ENCODE data around the gene HS2ST1. TPM values are rescaled to one million over a fixed set of nuclear protein-coding genes. Genes with fewer than 3 reads are reported as not detected.

HS2ST1 gene
- total and polyA plus RNA-seq, 9 donors: 11.5 to 31.6 (median 21.8) TPM

DNA sequence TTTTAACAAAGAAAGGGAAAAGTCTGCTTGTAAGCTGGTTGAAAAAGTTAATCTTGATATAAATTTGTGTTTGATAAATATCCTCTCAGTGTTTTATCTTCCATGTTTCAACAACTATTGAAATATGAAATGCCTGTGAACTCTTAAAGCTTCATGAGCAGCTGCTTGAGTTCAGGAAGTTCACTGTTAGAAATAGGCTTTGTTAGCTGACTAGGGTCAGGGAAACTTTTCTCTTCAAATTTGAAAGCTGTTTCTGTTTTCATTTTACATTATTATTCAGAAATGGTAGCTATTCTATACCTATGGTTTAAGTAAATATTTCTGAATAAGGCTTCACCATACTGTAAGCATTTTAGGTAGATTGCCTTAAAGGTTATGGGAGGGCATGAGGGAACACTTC lies 191.7 kb downstream of the HS2ST1 start:
- Histone ChIP-seq H3K27me3 (no peaks in the 10 kb centered on the region), H3K36me3 (no peaks in the 10 kb centered on the region), H3K4me1 (ENCODE audit: insufficient read depth) (no peaks in the 10 kb centered on the region), H3K9me3 (no peaks in the 10 kb centered on the region), H3K4me3 (no peak overlapping the region), H3K27ac (no peak overlapping the region)
- TF ChIP-seq, protein P1, sequence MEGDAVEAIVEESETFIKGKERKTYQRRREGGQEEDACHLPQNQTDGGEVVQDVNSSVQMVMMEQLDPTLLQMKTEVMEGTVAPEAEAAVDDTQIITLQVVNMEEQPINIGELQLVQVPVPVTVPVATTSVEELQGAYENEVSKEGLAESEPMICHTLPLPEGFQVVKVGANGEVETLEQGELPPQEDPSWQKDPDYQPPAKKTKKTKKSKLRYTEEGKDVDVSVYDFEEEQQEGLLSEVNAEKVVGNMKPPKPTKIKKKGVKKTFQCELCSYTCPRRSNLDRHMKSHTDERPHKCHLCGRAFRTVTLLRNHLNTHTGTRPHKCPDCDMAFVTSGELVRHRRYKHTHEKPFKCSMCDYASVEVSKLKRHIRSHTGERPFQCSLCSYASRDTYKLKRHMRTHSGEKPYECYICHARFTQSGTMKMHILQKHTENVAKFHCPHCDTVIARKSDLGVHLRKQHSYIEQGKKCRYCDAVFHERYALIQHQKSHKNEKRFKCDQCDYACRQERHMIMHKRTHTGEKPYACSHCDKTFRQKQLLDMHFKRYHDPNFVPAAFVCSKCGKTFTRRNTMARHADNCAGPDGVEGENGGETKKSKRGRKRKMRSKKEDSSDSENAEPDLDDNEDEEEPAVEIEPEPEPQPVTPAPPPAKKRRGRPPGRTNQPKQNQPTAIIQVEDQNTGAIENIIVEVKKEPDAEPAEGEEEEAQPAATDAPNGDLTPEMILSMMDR (IDR thresholded peaks at IDR 0.05): no peak
- TF ChIP-seq POLR2A (IDR thresholded peaks at IDR 0.05) (no peak), EP300 (IDR thresholded peaks at IDR 0.05) (no peak)
- no peak for DNase-seq
- intact Hi-C loops (cut with DNase I): no loop called here

DNA sequence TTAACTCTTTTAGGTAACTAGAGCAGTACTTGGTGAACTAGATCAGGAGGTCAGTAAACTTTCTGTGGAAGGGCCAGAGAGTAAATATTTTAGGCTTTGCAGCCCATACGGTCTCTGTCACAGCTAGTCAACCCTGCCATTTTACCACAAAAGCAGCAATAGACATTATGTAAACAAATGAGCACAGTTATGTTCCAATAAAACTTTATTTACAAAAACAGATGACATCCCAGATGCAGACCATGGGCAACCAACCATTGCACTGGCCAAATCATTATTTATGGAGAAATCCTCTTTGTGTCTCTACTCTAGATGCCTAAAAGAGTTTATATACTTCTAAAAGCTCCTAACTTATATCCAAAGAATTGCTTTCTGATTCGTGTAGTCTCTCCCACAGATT lies 192.4 kb downstream of the HS2ST1 start:
- 86 to 94% (median 89%) methylated on average over 2 of the region's 2 CpGs for WGBS, 3 donors
- intact Hi-C loops (cut with DNase I): no loop called here
- Histone ChIP-seq H3K9me3 (no peaks in the 10 kb centered on the region), H3K4me3 (no peak overlapping the region), H3K27ac (no peak overlapping the region), H3K4me1 (ENCODE audit: insufficient read depth) (no peaks in the 10 kb centered on the region), H3K36me3 (no peaks in the 10 kb centered on the region), H3K27me3 (no peaks in the 10 kb centered on the region)
- no peak for TF ChIP-seq EP300 (IDR thresholded peaks at IDR 0.05)
- no peak for TF ChIP-seq POLR2A (IDR thresholded peaks at IDR 0.05)
- TF ChIP-seq, protein P1 (IDR thresholded peaks at IDR 0.05): no peak
- DNase-seq: no peak

DNA sequence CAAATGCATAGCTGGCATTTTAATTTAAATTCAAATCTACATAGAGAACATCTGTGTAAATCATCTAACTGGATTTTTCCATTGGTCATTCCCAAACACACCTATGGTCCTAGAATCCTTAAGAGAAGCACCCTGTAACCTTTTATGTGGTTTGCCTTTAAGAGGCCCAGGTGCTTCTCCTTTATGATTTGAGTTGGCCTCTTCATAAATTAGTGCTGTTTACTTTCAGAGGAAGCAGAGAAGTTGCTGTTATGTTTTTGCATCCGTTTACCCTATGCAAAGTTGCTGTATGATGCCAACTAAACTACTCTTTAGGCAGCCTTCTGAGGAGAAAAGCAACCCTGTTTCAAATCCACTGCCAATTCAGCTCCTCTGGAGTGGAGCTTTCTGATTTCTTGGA lies 193.8 kb downstream of the HS2ST1 start:
- DNase-seq: no peak
- no peak overlapping the region for H3K27ac ChIP-seq
- intact Hi-C loops (cut with DNase I): no loop called here
- H3K9me3 ChIP-seq: no peaks in the 10 kb centered on the region
- no peaks in the 10 kb centered on the region for H3K4me1 ChIP-seq (ENCODE audit: insufficient read depth)
- H3K4me3 ChIP-seq: no peak overlapping the region
- TF ChIP-seq POLR2A (IDR thresholded peaks at IDR 0.05) (no peak), EP300 (IDR thresholded peaks at IDR 0.05) (no peak)
- TF ChIP-seq, protein P1 (IDR thresholded peaks at IDR 0.05): no peak
- WGBS, 3 donors: 56 to 71% (median 64%) methylated on average over 1 of the region's 1 CpG
- no peaks in the 10 kb centered on the region for H3K36me3 ChIP-seq
- no peaks in the 10 kb centered on the region for H3K27me3 ChIP-seq

GRCh38 chr1:87108814-87109411 lies 194.5 kb downstream of the HS2ST1 start:
- Histone ChIP-seq H3K27me3 (no peaks in the 10 kb centered on the region), H3K4me3 (no peak overlapping the region), H3K9me3 (no peaks in the 10 kb centered on the region), H3K36me3 (no peaks in the 10 kb centered on the region), H3K27ac (no peak overlapping the region), H3K4me1 (ENCODE audit: insufficient read depth) (no peaks in the 10 kb centered on the region)
- intact Hi-C loops (cut with DNase I): no loop called here
- no peak for DNase-seq
- 84 to 92% (median 86%) methylated on average over 1 of the region's 1 CpG for WGBS, 3 donors
- no peak for TF ChIP-seq EP300 (IDR thresholded peaks at IDR 0.05)
- TF ChIP-seq POLR2A (IDR thresholded peaks at IDR 0.05): no peak
- TF ChIP-seq, protein P1 (IDR thresholded peaks at IDR 0.05): no peak

Data from ovary (tissue), 9 donors.